SW480 (cell line): Measurements from ENCODE around the gene SOX6.

Experiments used
- DNase-seq: peaks from one replicate; pipeline ENCODE4 v3.0.0-alpha.2; 2016; ENCODE audit warnings: low spot score

The SOX6 gene

DNA sequence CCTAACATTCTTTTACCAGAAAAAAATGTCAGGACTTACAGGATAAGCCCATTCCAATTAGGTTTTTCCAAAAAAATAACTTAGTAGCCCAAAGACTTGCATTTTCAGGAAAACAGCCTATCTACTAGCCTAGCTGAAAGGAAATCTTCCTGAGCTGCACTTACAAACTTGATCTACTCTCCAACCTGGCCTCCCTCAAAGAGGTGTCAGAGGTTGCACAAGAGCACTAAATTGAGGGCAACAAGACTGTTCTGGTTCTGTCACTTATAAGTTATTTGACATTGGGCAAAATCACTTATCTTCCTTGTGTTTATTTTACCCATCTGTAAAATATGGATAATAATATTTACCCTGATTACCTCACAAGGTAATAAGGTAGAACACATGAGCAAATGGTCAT, 7.9 kb upstream of the SOX6 start:
- no peak for DNase-seq

DNA sequence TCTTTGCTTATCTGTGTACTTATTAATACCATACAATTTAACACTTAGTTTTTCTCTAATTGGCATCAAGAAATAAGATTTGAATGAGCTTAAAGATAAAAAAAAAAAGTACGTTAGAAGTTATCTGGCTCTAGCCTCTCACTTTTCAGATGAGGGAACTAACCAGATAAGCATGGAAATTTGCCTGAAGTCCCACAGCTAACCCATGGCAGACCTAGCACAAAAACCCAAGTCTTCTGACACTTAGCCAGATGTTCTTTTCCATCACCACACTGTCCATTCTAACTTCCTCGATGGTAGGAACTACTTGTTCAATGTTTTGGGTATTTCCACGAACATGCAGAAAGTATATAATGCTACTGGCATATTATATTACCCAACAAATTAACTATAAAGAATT, 7.4 kb upstream of the SOX6 start:
- no peak for DNase-seq

DNA sequence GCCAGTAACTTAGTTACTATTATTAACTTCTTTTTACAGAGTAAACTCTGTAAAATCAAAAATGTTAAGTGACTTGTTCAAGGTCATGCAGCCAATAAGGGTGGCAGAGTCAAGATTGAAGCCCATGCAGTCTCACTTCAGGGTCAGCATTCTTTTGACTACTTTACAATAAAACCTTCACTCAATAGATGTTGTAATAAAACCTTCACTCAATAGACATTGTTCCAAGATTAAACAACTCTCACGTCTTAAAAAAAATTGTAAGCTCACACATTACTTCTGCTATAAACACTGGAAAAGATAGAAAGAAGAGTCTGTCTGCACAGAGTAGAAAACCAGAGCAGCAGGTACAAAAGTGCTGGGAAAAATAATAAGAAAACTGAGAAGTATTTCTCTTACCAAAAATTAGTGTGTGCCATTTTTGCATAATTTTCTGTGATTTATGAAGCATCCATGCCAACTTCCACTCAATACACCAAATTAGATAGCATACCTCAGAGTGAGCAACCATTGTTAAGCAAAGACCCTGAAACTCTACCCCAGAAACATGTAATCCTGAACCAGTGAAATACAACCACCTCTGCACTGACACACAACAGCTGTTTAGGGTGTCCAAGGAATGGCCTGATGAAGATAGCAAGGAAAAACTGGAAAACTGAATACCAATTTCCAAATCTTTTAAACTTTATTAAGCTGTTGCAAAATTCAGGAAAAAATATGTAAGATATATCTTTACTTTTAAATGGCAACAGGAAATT, 4.9 kb upstream of the SOX6 start:
- no peak for DNase-seq

DNA sequence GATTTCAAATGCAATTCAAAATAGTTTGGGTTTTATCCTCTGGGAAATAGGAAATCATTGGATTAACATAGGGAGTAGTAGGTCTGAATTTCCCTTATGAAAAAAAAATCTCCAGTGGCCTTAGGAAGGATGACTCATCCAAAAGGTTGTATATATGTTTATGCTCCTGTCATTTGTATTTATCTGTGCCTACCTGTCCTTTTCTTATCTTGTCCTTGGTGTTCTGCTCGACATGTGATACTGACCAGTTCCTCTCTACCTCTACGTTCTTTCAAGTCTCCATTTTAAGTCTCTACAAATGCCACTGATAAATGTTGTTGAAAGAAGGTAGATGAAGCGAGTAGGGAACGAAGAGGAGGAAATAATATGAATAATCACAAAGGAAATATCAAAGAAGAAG, 3.0 kb upstream of the SOX6 start:
- DNase-seq = peak; percentile 4

DNA sequence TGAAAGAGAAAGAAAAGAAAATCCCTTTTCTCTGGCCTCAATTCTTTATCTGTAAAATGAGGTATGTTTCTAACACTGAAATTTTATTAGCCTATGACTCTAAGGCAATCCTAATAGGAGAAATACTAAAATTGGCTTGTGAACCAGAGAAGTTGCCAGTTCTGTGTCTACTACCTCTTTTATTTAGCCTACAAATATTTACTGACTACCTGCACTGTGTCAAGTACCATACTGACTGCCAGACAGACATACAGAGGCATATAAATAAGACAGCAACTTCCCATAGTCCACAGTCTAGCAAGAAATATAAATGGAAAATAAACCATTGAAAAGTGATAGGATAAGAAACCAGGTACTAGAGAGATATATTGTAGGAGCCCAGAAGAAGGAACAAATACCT, 2.4 kb upstream of the SOX6 start:
- no peak for DNase-seq

DNA sequence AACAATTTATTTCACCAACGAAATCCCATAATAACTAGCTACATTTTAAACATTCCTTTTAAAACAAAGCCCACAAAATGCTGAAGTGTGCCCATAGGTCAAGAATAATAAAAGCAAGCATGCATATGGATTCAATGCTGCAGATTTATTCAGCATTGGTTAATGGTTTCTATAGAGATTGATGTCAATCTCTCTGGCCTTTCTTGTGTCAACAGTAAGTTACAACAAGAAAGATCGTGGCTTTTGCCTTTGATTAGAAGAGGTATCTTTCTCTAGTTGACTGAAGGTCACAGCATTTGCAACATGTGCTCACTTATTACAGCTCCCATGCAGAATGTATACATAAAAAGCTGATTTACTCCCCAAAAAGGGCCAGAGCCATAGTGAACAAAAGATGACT, 1.4 kb upstream of the SOX6 start:
- no peak for DNase-seq

DNA sequence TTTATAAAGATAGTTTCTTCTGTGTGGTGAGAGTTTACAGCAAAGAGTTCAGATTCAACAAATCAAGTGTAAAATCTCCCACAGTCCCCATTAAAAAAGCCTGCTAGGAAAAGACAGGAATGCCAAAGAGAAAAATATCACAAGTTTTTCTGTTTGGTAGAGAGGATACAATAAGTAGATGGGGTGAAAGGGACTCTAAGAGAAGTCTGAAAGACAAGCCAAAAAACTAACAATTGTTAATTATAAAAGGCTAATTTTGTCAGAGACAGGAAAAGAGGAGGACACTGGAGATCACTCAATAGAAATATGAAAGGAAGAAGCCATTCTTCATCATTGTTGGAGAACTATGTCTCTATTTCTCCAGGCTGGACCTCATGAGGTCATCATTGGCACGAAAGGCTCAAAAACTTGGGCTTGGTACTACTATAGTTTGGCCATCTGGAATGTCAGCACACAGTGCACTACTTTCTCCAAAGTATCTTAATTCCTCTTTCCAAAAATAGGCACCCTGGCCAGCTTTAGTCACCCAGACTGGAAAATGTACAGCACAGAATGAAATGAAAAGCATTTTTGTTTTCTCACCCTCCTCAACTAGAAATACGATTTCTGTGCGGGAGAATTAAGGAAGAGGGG, 531 bp upstream of the SOX6 start:
- no peak for DNase-seq

DNA sequence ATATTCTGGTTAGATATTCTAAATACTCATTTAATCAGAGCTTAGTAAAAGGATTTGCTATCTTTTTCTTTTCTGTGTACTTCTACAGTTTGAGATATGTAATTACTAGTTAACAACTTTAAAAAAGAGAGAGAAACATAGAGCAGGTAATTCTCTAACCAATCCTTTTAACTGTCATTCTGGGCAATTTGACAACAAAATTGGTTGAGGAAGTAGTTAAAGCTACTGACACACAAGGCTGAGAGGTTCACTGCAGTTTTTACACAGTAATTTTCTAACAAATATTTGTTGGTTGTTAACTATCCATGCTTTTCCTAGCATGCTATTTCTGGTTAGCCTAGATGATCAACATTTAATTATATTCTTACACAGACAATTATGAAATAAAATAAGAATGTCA, 3.6 kb downstream of the SOX6 start:
- no peak for DNase-seq

DNA sequence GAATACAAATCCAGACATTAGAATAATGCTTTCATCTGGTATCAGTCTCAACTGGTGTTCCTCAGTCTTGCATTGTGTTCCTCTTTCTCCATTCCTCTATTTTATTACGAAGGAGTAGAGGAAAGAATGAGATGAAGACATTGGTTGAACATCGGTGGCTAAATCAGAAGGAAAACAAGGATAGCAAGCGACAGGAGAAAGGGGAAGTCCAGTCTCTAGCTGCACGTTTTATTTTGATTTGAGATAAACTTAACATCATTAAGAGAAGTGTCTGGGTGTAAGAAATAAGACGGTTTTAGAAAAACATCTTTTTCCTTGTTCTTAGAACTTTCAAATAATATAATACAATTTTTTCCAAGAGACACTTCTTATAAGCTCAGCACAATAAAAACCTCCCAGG, 6.2 kb downstream of the SOX6 start:
- no peak for DNase-seq

DNA sequence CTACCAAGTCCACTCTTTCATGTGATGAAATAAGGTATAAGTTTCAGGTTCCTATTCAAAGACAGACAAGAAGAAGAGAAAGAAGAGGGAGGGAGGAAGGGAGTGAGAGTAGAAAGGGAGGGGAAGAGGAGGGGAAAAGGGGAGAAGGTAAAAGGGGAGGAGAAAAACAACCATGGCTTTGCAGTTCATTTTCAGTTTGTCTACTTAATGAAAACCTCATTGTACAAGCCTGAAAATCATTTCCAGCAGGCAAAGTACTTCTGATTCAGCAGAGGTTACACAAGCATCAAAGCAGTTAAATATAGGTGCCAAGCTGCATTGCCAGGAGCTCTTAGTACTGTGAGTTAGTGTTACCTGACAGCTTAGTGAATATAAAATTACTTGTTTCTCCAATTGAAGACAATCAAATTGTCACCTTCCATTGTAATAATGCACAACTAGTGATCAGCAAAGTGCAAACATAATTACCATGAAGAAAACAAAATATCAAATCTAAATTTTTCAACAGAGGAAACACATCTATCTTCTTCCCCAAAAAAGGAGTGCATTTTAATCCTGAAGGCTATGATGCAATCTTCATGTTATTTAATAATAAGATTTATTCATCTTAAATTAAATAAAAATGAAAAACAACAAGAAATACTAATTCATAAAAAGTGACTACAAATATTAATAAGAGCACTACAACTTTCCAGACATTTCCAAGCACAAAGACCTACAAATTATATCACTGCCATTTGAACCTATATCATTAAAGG, 8.2 kb downstream of the SOX6 start:
- DNase-seq = no peak

DNA sequence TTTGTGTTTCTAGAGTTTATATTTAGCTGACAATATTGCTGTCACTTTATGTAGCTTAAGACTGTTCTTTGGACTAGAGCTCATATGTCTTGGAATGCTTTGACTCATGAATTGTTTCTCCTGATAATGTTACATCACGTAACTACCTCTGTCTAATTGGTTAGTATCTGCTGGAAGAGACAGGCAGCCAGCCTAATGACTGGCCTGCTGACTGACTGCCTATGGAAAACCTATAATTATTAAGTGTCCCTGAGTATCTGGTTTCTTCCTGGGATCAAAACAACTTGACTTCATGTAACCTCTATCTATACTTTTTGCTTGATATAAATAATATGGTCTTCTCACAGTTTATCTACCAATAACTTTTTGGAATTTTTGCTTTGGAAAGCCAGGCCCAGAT, 9.4 kb downstream of the SOX6 start:
- DNase-seq = no peak

DNA sequence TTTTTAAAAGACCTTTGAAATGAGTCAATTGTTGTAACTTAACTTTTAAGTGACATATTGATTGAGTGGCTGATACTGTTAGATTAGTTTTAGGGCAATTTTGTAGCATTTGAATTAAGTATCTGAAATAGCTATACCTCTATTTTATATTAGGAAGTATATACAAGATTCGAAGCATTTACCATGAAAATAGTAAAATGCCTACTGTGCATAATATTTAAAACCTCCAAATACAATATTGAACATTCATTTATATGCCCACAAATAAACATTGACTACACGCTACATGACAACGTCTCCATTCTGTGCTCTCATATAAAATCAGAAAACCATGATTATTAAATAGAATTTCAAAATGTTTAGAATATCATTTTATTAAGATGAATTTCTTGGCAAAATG, 14.5 kb downstream of the SOX6 start:
- DNase-seq = no peak

DNA sequence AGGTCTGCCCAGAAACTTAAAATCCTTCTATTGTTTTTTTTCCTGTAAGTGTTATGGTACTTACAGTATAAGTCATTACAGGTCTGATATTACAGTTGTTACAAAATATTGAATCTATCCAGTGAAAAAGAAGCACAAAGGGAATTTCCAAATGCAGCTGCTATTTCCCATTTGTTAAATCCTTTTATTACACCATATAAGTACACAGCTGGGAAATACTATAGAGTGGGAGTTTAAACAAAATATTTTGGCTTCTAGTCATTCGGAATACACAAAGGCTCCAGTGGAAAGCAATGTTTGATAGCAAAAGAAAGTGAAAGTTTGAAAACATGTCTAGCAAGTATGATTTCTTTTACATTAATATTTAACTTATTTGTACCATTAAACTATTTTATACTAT, 18.0 kb downstream of the SOX6 start:
- no peak for DNase-seq

DNA sequence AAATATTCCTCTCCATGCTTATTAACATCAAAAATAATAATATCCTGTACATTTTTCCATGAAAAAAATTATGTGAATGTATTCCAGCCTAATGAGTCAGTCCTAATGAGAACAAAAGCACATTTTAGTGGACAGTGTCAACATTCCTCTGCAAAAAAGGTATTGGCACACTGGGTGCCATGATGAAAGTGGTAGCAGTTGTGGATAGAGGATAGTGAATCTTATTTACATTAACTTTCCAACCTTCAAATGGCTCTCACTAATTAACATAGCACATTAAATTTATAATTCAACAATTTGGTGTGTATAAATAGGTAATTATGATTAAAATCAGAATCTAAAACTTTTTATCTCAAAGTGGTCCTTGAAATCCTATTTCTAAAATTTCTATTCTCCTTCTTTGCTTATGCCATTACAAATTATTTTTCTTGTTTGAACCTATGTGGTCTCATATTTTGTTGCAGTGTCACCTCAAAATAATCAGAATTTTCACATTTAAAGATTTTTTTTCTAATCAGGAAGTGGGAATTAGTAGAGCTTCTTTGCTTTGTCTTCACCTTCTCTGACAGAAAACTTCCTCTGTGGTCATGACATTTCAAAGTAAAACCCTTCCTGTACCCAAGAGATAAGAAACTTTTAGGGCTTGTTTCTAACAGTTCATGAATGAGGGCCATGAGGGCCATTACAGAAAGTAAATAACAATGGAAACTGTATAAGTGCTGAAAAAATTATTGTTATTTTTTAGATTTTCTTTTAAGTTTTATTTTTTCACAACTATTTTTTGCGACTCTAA, 18.7 kb downstream of the SOX6 start:
- DNase-seq = no peak

DNA sequence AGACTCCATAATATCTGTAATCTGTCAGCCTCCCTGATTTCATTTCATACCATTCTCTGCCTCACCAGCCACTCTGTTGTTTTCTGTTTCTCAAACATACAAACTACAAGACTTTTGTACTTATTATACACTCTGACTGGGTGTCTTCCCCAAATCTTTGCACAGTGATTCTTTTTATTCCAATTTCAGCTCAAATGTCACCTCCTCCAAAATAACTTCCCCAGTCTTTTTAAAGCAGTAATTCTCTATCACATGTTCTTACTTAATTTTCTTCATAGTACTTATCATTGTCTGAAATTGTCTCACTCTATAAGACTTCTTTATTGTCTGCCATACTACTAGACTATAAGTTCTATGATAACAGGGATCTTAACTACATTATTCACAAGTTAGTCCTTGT, 19.6 kb downstream of the SOX6 start:
- DNase-seq = no peak

DNA sequence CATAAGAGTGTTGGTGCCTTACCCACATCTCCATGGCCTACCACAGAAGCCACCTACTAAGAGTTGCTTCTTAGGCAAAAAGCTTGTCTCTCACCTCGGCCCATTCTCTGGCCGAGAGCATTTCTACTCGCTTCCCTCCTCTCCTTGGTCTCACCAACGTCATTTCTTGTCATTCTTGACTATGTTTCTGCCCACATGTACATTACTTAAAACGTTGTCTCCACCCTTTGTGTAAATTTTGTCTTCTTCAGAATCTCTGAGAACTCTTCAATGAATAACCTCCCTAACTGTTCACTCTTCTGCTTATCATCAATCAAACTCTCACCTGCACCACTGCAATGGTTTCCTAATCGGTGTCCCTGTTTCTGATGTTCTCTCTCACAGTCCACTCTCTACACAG, 20.1 kb downstream of the SOX6 start:
- no peak for DNase-seq

DNA sequence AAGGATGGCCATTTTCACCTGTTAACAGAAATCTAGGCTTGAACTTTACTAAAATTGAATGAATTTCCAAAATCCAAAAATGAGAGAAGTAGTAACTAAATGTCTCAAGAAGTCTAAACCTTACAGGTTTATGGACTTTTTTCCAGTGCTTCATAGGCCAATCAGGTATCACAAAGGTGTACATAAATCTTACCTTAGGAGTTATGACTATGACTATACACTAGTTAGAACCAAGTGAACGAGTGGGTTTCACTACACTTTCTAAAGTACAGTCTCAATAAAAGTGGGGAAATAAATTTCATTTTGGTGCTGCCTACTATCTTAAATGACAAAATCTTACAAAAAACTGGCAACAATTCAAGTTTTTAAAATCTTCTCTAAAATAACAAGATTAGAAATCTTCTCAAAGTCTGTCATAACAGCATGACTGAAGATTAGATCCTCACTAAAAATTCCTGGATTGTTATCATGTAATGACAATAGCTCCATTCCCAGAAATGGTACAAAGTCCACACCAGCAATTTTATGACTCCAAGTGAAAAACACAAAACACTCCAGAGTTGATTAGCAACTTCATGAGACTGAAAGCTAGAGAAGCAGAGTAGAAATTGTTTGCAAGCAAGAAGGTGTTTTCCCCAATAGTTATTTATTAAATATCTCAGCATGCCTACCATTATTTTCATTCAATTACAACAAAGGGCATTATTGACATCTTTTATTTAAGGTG, 20.9 kb downstream of the SOX6 start:
- no peak for DNase-seq

DNA sequence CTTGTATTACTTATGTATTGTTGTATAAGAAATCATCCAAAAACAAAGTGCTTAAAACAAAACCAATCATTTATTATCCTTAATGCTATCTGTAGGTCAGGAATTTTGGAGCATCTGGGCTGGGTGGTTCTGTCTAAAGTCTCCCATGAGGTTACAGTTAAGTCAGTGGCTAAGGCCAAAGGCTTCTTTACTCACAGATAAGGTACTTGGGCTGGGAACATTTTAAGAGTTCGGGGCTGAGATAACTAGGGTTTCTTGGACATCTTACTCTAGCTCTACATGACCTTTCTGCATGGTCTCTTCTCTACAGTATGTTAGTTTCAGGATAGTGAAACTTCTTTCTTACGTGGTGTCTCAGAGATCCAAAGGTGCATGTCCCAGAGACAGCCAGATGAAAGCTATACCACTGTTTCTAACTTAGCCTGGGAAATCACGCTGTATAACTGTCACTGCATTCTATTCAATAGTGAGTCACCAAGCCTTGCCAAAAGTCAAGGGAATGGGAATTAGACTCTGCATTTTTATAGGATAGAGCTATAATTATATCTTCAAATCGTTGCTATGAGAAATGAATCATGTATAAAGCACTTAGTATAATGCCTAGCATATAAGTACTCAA, 29.6 kb downstream of the SOX6 start:
- no peak for DNase-seq

DNA sequence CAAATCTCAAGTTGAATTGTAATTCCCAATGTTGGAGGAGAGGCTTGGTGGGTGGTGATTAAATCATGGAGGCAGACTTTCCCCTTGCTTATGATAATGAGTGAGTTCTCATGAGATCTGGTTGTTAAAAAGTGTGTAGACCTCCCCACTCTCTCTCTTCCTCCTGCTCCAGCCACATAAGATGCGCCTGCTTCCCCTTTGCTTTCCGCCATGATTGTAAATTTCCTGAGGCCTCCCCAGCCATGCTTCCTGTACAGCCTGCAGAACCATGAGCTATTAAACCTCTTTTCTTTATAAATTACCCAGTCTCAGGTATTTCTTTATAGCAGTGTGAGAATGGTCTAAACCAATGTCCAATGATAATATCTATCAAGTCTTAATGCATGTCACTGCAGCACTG, 34.2 kb downstream of the SOX6 start:
- no peak for DNase-seq

DNA sequence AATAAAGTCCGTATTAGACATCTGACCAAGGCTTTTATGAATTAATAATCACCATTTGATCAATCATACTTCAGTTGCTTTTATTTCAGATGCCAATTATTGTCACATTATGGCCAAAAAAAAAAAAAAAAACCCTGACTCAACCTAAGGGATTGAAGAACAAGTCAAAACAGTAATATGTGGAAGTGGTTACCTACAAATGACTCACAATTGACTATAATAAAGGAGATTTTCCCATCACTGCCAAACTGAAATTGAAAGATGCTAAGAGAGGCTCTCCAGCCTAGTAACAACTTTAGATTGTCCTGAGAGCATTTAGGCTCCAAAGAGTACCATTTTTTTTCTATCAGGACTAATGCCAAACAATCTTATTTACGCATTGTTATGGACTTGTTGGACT, 35.2 kb downstream of the SOX6 start:
- DNase-seq = no peak

DNA sequence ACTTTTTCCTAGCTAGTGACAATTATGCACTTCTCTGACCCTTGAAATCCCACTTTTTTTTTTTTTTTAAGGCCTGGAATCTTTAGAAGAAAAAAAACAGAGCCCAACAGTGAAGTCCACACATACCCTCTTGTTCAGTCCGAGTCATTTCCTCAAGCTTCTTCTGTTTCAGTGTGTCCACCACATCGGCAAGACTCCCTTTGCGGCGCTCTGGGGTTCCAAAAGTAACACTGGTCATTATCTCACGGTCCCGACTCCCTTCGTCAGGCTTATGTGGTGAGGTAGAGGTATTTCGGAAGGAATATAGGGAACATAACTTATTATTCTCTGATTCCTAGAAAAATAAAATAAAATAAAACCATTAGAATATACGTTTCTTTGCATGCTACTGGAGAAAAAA, 38.0 kb downstream of the SOX6 start:
- DNase-seq = no peak

DNA sequence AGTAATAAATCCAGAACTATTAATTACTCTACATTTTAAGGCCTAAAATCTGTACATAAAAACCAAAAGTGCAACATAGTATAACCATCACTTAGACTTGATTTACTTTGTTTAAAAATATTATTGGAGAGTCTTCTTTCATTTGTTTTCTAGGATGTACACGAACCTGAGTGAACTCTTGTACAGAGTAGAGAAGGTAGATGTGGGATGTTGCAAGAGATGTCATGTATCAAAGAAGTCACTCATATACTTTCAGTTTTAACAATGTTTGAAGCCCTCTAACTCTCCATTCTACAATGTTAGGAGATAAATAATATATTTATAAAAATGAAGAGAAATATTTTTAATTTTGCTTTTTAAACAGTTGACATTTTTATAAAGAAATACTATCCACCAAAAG, 38.6 kb downstream of the SOX6 start:
- no peak for DNase-seq
